GM21381 (cell line): ENCODE measurements around the gene ETDC.
"Not testable (repeated sequence)": the region's sequence is repeated elsewhere in the genome, so short reads cannot be mapped to it uniquely, and the experiment has no call there.

ENCODE experiments used
- ATAC-seq: cut with Tn5 transposase; IDR thresholded peaks from one replicate; pipeline ENCODE4 v1.9.1; 2021; ENCODE audit warnings: mild to moderate bottlenecking, moderate library complexity; ENCODE audit not compliant: unreplicated experiment

ETDC gene

DNA sequence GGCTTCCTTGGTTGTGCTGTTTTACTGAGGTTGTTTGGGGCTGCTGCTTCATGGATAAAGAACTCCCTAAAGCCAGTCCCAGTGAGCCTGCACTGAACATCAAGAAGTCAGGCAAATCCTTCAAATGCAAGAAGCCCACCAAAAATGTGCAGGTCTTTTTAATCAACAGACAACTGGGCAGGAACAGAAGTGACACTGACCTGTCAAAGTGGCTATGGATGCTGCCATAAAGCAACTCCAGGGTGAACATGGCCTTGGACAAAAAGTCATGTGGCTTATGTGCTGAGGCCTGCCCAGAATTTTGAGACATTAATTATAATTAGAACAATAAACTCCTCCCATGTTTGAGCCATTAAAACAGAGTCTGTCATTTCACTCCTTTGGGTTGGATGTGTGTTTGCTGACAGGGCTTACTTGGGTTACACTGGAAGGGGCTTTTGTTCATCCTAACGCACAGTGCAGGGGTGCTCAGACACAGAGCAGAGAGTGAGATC is at the start of gene ETDC:
ETDC (plus strand) TSS at position 51 of the 494 bp plus-strand sequence; CDS start at position 51, 0 bp downstream.
- no peak for ATAC-seq

DNA sequence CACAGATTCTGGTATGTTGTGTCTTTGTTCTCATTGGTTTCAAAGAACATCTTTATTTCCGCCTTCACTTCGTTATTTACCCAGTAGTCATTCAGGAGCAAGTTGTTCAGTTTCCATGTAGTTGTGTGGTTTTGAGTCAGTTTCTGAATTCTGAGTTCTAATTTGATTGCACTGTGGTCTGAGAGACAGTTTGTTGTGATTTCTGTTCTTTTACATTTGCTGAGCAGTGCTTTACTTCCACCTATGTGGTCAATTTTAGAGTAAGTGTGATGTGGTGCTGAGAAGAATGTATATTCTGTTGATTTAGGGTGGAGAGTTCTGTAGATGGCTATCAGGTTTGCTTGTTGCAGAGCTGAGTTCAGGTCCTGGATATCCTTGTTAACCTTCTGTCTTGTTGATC is 48.3 kb upstream of the ETDC start:
- not testable (repeated sequence) for ATAC-seq

DNA sequence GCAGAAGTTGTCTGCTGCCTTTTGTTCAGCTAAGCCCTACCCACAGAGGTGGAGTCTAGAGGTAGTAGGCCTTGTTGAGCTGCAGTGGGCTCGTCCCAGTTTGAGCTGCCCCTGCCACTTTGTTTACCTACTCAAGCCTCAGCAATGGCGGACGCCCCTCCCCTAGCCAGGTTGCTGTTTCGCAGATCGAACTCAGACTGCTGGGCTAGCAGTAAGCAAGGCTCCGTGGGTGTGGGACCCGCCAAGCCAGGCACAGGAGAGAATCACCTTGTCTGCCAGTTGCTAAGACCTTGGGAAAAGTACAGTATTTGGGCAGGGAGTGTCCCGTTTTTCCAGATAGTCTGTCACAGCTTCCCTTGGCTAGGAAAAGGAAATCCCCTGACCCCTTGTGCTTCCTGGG is 45.9 kb upstream of the ETDC start:
- not testable (repeated sequence) for ATAC-seq

DNA sequence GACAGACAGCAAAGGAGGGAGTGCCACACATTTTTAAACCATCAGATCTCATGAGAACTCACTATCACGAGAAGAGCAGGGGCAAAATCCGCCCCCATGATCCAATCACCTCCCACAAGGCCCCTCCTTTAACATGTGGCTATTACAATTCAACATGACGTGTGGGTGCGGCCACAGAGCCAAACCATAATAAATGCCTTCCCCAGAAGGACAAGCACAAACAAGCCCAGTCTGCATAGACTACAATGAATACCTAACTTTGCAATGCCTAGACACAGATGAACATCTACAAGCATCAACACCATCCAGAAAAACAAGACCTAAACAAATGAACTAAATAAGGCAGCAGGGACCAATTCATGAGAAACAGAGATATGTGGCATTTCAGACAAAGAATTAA is 45.1 kb upstream of the ETDC start:
- ATAC-seq: no peak

DNA sequence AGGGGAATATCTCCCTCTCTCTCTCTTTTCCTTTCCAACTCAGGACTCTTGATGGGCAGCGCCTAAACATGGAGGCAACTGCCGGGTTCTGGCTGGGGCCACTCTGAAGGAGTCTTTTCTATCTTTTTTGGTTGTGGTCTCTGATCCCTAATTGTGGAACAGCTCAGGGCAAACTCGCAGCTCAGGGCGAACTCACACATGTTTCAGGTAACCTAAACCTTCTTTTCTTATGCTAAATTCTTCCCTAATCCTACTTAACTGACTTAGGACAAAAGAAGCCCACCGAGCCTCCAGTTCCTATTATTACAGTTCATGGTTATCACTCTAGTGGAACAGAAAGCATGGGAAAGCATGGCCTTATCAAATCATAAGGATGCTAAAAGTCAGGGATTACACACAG is 36.1 kb upstream of the ETDC start:
- ATAC-seq: no peak

DNA sequence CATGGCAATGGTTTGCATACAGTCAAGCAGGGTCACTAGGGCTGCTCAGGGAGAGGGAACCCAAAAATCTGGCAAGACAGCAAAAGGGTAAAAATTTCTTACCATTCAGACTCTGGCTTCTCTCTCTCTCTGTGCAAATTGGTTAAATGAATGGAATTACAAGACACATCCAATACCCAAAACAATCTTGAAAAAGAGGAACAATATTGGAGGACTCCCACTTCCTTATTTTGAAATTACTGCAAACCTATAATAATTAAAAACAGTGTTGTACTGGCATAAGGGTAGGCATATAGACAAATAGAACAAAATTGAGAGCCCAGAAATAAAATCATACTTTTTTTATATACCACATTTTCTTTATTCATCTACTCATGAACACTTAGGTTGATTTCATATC is 33.3 kb upstream of the ETDC start:
- no peak for ATAC-seq

DNA sequence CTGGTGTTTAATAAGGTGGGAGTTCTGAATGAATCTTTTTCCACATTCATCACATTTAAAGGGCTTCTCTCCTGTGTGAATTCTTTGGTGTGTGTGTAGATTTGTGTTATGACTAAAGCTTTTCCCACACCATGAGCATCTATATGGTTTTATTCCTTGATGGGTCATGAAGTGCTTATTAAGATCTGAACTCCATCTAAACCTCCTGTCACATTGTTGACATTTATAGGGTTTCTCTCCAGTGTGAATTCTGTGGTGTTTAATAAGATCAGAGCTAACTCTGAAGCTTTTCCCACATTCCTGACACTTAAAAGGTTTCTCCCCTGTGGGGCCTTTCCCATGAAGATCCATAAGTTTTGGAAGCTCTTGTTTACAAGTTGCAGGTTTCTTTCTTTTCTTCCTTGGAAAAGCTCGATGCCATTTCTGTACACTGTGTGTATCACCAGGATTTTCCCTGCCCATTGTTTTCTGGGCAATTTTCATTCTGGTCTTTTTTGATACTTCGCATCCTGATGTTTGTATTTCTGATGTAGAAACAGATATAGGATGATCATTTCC is 21.9 kb upstream of the ETDC start:
- ATAC-seq: no peak

DNA sequence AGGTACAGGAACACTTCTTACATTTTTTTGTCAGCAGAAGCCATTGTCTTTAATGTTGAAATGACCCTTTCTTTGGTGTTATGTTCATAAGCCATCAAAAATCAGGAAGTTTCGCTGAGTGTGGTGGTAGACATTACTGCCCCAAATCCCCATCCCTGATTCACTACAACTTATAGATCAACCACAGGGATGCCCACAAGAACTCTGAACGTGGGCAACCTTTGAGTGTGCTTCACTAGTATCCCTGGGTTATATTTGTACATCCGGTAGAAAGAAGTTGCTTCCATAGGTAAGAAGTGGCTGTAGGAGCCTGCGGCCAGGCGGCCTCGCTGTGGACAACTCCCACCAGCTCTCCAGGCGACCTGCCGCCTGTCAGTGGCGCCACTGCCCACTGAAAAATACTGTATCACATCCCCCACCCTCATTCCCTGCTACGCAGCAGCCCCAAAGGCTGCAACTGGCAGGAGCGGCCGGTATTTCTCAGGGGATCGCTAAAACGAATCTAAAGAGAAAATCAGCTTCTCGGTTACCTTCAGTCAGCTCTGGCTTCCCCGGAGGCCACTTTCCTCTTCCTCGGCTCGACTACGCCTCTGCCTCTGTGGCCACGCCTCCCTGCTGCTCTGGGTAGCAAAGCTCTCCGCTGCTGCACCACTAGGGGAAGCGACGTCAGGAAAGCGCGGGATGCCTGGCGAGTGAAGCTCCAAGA is 13.9 kb upstream of the ETDC start:
- peak; percentile 98 for ATAC-seq

DNA sequence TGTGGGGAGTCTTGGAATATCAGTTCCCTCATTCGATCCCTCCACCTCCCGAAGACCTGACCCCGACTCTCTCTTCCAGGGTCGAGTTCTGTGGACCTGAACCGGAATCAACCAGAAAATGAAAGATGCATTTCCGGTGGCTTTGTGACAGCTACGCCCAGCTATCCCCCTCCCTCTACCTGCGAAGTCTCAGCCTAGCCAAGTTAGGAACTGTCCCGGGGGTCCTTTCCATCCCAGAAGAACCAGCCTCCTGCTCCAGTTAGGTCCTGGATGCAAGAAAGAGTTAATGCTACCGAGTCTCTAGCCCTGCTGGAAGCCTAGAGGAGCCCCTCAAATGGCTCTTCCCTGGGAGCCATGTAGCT is 13.4 kb upstream of the ETDC start:
- peak; percentile 53 for ATAC-seq

DNA sequence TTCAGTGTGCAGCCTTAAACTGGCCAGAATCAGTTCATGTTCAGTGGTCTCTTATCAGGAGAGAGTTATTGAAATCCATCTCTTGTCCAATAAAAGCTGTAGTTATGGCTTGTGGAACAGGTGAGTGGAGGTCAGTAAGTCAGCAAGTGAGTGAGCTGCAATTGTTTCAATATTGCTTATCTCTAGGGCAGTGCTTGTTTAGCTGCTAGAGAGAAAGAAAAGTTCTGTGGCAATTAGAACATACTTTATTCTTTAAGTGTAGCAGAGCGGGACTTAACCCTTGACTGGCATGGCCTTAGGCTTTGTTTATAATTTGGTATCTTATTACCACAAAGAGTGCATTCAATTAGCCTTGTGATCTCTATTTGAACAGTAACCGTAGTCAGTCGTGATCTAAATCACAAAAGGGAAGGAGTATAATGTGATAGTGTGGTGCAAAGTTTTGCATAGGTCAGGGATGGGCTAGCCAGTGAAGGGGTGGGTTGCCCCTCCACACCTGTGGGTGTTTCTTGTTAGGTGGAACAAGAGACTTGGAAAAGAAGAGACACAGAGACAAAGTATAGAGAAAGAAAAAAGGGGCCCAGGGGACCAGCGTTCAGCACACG is 6.9 kb upstream of the ETDC start:
- no peak for ATAC-seq

DNA sequence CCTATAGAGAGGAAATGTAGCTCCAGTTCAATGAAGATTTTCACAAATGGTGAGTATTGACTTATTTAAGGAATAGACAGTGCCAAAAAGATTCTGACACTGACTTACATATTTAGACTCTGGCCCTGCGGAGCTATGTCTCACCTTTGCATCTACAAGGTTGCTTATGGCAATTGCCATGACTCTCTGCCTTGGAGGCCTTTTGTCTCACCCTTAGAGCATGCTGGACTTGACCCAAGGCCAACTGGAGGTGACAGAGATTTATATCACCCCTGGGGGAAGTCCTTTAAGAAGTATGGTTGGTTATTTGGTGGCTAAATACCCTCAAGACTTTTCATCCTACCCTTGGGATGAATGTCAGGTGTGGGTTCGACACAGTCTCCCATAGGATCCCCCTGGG is 4.5 kb upstream of the ETDC start:
- ATAC-seq: no peak

DNA sequence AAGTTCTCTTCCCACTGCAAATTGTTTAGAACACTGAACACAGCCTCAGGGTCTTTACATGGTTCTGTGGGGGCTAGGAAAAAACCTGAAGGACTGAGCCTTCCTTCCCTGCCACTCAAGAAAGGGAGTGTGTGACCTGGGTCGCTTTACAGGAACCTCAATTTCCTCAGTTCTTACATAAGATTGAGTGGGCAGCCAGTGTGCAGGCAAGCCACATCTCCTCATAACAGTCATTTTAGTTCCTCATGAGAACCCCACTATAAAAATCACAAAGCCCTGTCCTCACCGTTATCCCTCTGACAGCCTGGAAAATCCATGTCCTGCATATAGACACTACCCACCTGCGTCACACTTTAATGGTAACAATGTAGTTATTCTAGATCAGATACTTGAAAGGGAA is 2.1 kb upstream of the ETDC start:
- ATAC-seq: no peak

DNA sequence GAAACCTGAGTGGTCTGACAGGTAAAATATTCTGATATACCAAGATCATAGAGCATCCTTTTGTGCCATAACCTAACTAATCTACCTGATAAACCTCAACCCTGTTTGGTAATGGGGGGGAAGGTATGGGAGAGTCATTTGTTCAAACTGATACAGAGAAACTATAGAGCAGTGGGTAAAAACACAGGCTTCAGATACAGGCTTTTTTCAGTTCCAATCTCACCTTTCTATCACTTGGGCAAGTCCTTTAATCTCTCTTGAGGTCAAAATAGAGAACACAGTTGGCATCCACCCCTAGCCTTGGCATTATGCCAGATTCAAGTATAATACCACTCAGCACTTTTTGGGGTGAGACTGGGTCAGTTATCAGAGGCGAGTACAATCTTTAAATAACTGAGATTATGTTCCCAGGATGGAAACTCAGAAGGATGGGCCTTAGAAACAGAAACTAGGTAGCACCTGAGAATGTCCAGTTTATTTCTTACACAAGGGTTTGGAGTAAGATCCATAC is 880 bp upstream of the ETDC start:
- ATAC-seq: no peak

DNA sequence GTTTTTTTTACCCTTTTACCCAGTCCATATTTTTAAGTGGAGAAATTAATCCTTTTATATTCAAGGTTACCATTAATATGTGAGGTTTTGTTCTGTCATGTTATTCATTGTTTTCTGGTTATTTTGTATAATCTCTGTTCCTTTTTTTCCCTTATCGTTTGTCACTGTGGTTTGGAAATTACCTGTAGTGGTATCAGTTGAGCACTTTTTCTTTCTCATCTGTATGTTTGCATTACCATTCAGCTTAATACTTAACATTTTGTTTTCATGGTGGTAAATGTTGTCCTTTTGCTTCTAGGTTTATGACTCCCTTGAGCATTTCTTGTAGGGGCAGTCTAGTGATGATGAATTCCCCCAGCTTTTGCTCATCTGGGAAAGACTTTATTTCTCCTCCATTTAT is 6.6 kb downstream of the ETDC start:
- ATAC-seq: no peak

DNA sequence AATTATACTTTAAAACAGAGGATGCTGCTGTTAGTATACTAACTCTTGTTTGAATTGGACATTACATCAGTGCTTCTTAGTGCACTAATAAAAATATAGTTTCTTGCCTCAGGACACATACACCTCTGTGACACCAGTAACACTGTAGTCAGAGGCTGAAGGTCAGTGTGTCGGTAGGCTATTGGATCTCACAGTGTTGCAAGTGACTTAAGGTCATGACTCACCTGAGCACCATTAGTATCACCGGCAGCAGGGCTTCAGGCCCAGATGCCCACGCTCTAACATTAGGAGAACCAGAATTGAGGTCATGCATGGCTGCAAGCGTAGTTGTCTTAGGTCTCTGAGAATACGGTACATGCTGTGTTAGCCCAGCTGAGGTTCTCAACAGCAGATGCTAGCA is 15.2 kb downstream of the ETDC start:
- no peak for ATAC-seq

DNA sequence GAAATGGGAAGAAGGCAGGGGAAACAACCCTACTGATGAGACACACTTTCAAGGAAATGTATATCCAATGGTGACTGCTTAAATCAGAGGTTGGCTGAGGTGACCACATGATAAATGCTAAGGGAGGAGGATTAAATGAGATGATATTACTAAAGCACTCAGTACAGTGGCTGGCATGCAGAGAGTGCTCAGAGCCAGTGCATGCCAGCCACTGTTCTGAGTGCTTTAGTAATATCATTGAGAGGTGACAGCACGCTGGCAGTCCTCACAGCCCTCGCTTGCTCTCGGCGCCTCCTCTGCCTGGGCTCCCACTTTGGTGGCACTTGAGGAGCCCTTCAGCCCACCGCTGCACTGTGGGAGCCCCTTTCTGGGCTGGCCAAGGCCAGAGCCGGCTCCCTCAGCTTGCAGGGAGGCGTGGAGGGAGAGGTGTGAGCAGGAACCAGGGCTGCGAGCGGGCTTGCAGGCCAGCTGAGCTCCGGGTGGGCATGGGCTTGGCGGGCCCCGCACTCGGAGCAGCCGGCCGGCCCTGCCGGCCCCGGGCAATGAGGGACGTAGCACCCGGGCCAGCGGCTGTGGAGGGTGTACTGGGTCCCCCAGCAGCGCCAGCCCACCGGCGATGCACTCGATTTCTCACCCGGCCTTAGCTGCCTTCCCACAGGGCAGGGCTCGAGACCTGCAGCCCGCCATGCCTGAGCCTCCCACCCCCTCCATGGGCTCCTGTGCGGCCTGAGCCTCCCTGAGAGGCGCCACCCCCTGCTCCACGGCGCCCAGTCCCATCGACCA is 15.9 kb downstream of the ETDC start:
- not testable (repeated sequence) for ATAC-seq

DNA sequence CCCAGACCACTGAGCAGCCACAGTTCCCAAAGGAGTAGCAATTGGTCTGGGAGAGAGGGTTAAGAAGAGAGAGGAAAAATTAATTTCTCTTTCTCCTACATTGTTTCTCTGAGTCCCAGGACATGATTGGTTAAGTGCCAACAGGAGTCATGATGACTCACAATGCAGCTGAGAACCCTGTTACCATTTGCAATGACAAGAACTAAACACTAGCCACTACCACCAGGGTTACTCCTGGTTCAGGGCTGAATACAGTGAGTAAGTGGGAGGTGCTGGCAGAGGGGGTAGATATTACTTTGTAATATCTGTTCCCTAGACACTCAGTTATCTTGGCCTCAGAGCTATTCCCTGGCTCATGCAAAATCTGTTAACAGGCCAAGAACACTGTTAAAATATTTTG is 18.0 kb downstream of the ETDC start:
- ATAC-seq: no peak

DNA sequence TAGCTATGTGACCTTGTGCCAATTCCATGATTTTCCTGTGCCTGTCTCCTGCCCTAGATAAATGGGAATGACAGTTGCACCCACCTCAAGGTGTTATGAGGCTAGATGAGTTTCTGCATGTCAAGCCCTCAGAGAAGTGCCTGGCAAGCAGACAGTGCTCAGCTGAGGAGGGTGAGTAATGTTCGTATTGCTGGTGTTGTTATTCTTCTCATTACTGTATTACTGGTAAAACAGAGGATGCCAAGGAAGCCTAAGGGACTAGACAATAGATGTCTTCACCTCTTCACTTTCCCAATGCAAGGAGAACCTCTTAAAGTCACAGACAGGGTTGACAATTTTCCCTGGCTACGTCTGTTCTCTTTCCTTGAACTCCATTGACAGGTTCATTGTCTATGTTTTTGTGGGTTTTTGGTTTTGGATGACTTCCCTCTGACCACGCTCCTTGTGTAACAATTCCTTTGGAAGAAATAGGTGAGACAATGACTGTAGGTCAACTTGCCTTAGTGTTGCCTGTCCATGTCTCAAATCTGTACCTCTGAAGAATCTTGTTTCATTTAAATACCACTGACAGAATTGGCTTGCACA is 19.2 kb downstream of the ETDC start:
- ATAC-seq: no peak

DNA sequence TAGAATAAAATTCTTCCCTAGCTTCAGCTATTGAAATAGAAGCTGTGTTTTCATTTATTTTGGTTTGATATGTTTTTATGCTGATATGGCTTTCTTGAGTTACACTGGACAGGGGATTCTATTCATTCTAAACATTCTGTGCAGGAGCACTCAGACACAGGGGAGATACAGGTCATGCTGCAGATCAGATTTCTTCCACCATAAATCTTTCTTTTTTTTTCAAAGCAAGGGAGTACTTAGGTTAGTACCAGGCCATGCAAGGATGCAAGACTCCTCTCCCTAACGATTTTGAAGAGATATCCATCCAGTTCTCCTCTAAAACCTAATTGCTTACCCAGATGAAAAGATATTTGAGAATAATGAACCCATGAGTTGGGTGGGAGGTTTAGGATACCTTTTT is 21.4 kb downstream of the ETDC start:
- ATAC-seq: no peak

DNA sequence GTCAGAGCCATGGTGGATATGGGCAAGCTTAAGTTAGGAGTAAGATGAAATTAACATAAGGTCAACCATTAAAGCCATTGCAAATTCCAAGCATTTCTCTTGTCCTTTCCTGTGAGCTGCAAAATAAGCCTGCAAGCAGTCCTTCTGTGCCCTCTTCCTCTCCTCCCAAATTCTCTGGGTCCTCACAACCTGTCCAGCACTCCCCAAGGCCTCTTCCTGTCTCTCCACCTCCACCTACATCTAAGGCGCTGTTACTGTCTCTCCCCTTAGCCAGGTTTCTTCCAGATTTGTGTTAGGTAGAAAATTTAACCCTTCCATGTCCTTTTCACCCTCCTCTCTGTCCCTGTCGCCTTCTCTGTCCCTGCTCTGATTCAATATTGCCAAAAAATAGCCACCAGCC is 22.2 kb downstream of the ETDC start:
- no peak for ATAC-seq

DNA sequence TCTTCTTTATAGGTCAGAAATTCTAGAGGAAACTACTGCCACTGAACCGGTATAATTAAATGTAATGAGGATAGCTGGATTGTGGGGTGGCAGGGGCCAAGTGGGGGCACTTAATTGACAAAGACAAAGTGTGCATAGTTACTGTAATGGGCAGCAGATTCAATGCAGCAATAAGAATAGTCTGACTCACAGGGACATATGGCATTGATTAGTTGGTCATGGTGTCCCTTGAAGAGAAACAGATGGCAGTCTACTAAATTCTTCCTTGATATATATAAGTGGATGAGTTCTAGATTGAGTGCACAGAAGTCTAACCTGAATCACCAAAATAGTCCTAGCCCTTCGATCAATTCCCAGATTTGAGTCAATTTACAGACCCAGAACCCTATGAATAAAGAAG is 31.6 kb downstream of the ETDC start:
- ATAC-seq: no peak
